Measurements from ENCODE around the gene SUMO3. TPM values are rescaled to one million over a fixed set of nuclear protein-coding genes. Genes with fewer than 3 reads are reported as not detected.
A peak's percentile ranks its signal among the peaks of the same experiment; 100 is the strongest.

The SUMO3 gene
- total RNA-seq, 1 experiment from 2014 or later: 81.7 TPM

DNA sequence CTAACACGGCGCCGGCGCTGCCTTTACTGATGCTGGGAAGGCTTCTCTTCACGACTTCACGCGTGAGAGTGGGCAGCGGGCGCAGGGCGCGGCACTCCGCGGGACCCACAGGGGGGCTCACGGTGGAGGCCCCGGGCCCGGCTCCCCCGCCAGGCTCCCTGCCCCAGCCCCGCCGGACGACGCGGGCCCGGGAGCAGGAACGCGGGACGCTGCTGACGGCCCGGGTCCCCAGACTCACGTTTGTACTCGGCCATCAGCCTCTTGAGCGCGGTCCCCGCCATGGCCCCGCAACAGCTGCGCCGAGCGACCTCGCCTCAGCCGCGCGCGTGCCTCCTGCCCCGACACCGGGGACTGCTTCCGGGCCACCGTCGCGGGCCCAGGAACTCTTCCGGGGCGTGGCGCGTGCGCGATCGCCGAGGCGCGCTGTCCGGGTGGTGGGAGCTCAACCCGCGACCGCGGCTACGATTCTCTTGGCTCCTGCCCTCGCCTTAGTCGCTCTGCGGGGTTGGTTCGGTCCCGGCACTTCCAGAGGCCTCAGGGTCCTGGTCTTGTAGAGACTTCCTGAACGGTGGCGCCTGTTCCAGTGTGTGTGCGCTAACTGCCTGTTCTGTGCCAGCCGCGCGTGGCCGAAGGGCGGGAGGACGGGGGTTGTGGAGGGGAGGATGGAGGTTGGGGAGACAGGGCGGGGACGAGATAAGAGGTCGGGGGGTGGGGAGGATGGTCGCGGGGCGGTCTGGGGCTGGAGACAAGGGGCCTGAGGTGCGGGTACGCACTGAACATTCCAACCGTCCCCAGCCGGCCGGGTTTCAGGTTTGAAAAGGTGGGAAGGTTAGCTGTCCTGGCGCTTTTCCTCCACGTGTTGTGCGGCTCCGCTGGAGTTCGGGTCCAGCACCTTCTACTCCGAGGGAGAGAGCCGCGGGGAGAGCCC, 16.1 kb downstream of the SUMO3 start, which contains the start of gene UBE2G2 (continued):
- TF ChIP-seq, protein P1, sequence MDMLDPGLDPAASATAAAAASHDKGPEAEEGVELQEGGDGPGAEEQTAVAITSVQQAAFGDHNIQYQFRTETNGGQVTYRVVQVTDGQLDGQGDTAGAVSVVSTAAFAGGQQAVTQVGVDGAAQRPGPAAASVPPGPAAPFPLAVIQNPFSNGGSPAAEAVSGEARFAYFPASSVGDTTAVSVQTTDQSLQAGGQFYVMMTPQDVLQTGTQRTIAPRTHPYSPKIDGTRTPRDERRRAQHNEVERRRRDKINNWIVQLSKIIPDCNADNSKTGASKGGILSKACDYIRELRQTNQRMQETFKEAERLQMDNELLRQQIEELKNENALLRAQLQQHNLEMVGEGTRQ (CRISPR knock-in tag; IDR thresholded peaks at IDR 0.05): peak; percentile 67
- TF ChIP-seq ELF4 (CRISPR knock-in tag; IDR thresholded peaks at IDR 0.05; ENCODE audit: low read depth) (peak; percentile 86; the same call in 1 of the 2 replicates), EMX1 (CRISPR knock-in tag; IDR thresholded peaks at IDR 0.05) (no peak), CBFB (CRISPR knock-in tag; IDR thresholded peaks at IDR 0.05; ENCODE audit: low read depth) (no peak), FOXP4 (CRISPR knock-in tag; IDR thresholded peaks at IDR 0.05) (peak; percentile 92), RELA (CRISPR knock-in tag; IDR thresholded peaks at IDR 0.05; ENCODE audit: borderline replicate concordance) (peak; percentile 85; the same call in 1 of the 2 replicates), ETV6 (CRISPR knock-in tag; IDR thresholded peaks at IDR 0.05) (peak; percentile 88), ZNF416 (CRISPR knock-in tag; IDR thresholded peaks at IDR 0.05) (no peak), CREB1 (CRISPR knock-in tag; IDR thresholded peaks at IDR 0.05) (0 out of 2 replicates have a peak, but pooled peaks have one; percentile 65), NR1H2 (CRISPR knock-in tag; IDR thresholded peaks at IDR 0.05) (peak; percentile 90), ZNF232 (CRISPR knock-in tag; IDR thresholded peaks at IDR 0.05) (peak; percentile 71; the same call in 1 of the 2 replicates), ARID4B (CRISPR knock-in tag; IDR thresholded peaks at IDR 0.05; ENCODE audit: borderline replicate concordance) (peak; percentile 95), ZNF532 (CRISPR knock-in tag; IDR thresholded peaks at IDR 0.05; ENCODE audit: borderline replicate concordance) (no peak; the same call in 1 of the 2 replicates), CREM (CRISPR knock-in tag; IDR thresholded peaks at IDR 0.05) (peak; percentile 87), MXD4 (CRISPR knock-in tag; IDR thresholded peaks at IDR 0.05; ENCODE audit: borderline replicate concordance) (no peak)
- TF ChIP-seq, protein P2, sequence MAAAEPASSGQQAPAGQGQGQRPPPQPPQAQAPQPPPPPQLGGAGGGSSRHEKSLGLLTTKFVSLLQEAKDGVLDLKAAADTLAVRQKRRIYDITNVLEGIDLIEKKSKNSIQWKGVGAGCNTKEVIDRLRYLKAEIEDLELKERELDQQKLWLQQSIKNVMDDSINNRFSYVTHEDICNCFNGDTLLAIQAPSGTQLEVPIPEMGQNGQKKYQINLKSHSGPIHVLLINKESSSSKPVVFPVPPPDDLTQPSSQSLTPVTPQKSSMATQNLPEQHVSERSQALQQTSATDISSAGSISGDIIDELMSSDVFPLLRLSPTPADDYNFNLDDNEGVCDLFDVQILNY (CRISPR knock-in tag; IDR thresholded peaks at IDR 0.05): peak; percentile 87
- TF ChIP-seq, protein P3, sequence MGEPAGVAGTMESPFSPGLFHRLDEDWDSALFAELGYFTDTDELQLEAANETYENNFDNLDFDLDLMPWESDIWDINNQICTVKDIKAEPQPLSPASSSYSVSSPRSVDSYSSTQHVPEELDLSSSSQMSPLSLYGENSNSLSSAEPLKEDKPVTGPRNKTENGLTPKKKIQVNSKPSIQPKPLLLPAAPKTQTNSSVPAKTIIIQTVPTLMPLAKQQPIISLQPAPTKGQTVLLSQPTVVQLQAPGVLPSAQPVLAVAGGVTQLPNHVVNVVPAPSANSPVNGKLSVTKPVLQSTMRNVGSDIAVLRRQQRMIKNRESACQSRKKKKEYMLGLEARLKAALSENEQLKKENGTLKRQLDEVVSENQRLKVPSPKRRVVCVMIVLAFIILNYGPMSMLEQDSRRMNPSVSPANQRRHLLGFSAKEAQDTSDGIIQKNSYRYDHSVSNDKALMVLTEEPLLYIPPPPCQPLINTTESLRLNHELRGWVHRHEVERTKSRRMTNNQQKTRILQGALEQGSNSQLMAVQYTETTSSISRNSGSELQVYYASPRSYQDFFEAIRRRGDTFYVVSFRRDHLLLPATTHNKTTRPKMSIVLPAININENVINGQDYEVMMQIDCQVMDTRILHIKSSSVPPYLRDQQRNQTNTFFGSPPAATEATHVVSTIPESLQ (CRISPR knock-in tag; IDR thresholded peaks at IDR 0.05): 0 out of 2 replicates have a peak, but pooled peaks have one; percentile 30
- TF ChIP-seq, protein P4, sequence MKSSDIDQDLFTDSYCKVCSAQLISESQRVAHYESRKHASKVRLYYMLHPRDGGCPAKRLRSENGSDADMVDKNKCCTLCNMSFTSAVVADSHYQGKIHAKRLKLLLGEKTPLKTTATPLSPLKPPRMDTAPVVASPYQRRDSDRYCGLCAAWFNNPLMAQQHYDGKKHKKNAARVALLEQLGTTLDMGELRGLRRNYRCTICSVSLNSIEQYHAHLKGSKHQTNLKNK (CRISPR knock-in tag; IDR thresholded peaks at IDR 0.05): no peak
- TF ChIP-seq, protein P5, sequence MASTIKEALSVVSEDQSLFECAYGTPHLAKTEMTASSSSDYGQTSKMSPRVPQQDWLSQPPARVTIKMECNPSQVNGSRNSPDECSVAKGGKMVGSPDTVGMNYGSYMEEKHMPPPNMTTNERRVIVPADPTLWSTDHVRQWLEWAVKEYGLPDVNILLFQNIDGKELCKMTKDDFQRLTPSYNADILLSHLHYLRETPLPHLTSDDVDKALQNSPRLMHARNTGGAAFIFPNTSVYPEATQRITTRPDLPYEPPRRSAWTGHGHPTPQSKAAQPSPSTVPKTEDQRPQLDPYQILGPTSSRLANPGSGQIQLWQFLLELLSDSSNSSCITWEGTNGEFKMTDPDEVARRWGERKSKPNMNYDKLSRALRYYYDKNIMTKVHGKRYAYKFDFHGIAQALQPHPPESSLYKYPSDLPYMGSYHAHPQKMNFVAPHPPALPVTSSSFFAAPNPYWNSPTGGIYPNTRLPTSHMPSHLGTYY (CRISPR knock-in tag; IDR thresholded peaks at IDR 0.05): no peak
